K562 (cell line): ENCODE measurements around the gene GASK1A.

Experiments
- ELF4 ChIP-seq: fragments of 450-650 bp; formaldehyde crosslinking; IDR thresholded peaks from 2 replicates; pipeline ENCODE4 v1.4.0; 2022; ENCODE audit warnings: missing genetic modification characterization
- ERF ChIP-seq: fragments of 450-650 bp; formaldehyde crosslinking; IDR thresholded peaks from 2 replicates; pipeline ENCODE4 v1.4.0; 2020; ENCODE audit warnings: mild to moderate bottlenecking, mixed read lengths
- NFXL1 ChIP-seq: fragments of 450-650 bp; formaldehyde crosslinking; IDR thresholded peaks from 2 replicates; pipeline ENCODE4 v1.4.0; 2021; ENCODE audit warnings: mild to moderate bottlenecking
- TCF7L2 ChIP-seq: fragments of 150-350 bp; IDR thresholded peaks from 2 replicates; pipeline ENCODE4 v1.6.1; 2016; ENCODE audit warnings: low read depth, mild to moderate bottlenecking, low read length, moderate library complexity
- ZNF12 ChIP-seq: sonication (generic); formaldehyde crosslinking; IDR thresholded peaks from 2 replicates; pipeline ENCODE4 v1.4.0; 2020; ENCODE audit warnings: mild to moderate bottlenecking, missing genetic modification reagents
- ZNF280B ChIP-seq: fragments of 250-450 bp; sonication (Bioruptor Pico); IDR thresholded peaks from 2 replicates; pipeline ENCODE4 v1.5.1; 2021; ENCODE audit warnings: mild to moderate bottlenecking

- TF ChIP-seq NFXL1 (no peak), TCF7L2 (no peak), ZNF280B (CRISPR knock-in tag) (no peak), ELF4 (no peak), ZNF12 (CRISPR knock-in tag) (no peak), ERF (CRISPR knock-in tag) (no peak)
These were observed 76.3 kb downstream of the GASK1A start for GRCh38 chr3:43055393-43055792.
